Measurements from ENCODE around the gene KCNE4. TPM values are rescaled to one million over a fixed set of nuclear protein-coding genes. Genes with fewer than 3 reads are reported as not detected.

Gene KCNE4
- total and polyA plus RNA-seq, 9 of the 15 experiments (the other 6 are each of a cell fraction or from before 2014, with no cell fraction given), result not detected

- H3K27me3 ChIP-seq (ENCODE audit: control insufficient read depth in 2 of 2, insufficient read depth in 2 of 2, low read length in 2 of 2), result no peaks in the 10 kb centered on the region
- H3K27ac ChIP-seq (ENCODE audit: extremely low read depth, low read depth, low read length), result no peak overlapping the region
- H4K20me1 ChIP-seq (replicated peaks; ENCODE audit: control insufficient read depth, insufficient read depth, low read length), result no peaks in the 10 kb centered on the region
- DNase-seq (ENCODE audit: extremely low read depth in 1 of 4, low spot score in 3 of 4) (no peak), ATAC-seq (no peak), FAIRE-seq (no peak)
- no peaks in the 10 kb centered on the region; the same call in 1 of the 2 replicates for H3K9me3 ChIP-seq (replicated peaks; ENCODE audit: control insufficient read depth, insufficient read depth, low read depth, low read length)
- in situ Hi-C loops (cut with MboI), result no loop called here
- H3K36me3 ChIP-seq (ENCODE audit: control insufficient read depth, insufficient read depth, low read length), result no peaks in the 10 kb centered on the region
- ChIA-PET CTCF (ENCODE audit: low intra/inter-chr PET ratio) (no interaction called here), POLR2A (interaction anchor here (0.5 to 0.7 kb wide), 2 partner anchors 18 to 218 kb away, joined by 3 read pairs; no protein-coding TSS in a partner anchor)
- H3K9me1 ChIP-seq (ENCODE audit: control insufficient read depth, insufficient read depth, low read length), result no peaks in the 10 kb centered on the region
- intact Hi-C loops (cut with micrococcal nuclease), result no loop called here
- H3K4me3 ChIP-seq, result no peak overlapping the region
- no peaks in the 10 kb centered on the region for H3K79me2 ChIP-seq (ENCODE audit: control insufficient read depth, insufficient read depth, low read length)
- no peaks in the 10 kb centered on the region; a peak in 2 of 5 replicates for H3K4me1 ChIP-seq (replicated peaks in 1 of 2; ENCODE audit: control insufficient read depth in 2 of 2, insufficient read depth in 2 of 2, low read length in 2 of 2)
- H2AFZ ChIP-seq (ENCODE audit: low read depth, low read length), result no peak overlapping the region
- BruUV-seq (replicated peaks), result no TSS peak
- H3K4me2 ChIP-seq (ENCODE audit: insufficient read depth, low read length), result no peak overlapping the region
- H3K9ac ChIP-seq (ENCODE audit: insufficient read depth in 1 of 2, low read depth in 2 of 2, low read length in 2 of 2), result no peak overlapping the region
- 6% methylated on average over 2 of the region's 2 CpGs for WGBS (ENCODE audit: insufficient coverage, low coverage, missing lambda C conversion rate)
- TF ChIP-seq ATF1 (CRISPR knock-in tag; IDR thresholded peaks at IDR 0.05), result no peak
- TF ChIP-seq ATF1 (tag; IDR thresholded peaks at IDR 0.05), result no peak
- no peak for TF ChIP-seq VEZF1 (CRISPR knock-in tag; IDR thresholded peaks at IDR 0.05)
- no peak for TF ChIP-seq ZNF197 (CRISPR knock-in tag; IDR thresholded peaks at IDR 0.05; ENCODE audit: low read depth)
- TF ChIP-seq SNAPC5 (CRISPR knock-in tag; IDR thresholded peaks at IDR 0.05), result no peak
- no peak for TF ChIP-seq ZNF398 (CRISPR knock-in tag; IDR thresholded peaks at IDR 0.05)
- TF ChIP-seq ZBTB8A (IDR thresholded peaks at IDR 0.05; ENCODE audit: partially characterized antibody), result no peak
- TF ChIP-seq E2F3 (CRISPR knock-in tag; IDR thresholded peaks at IDR 0.05), result no peak
- TF ChIP-seq RFX5 (IDR thresholded peaks at IDR 0.05; ENCODE audit: low read depth, low read length), result no peak
- no peak for TF ChIP-seq ZNF79 (CRISPR knock-in tag; IDR thresholded peaks at IDR 0.05; ENCODE audit: low read depth)
- TF ChIP-seq STAT6 (CRISPR knock-in tag; IDR thresholded peaks at IDR 0.05), result no peak
- no peak for TF ChIP-seq ZMIZ1 (IDR thresholded peaks at IDR 0.05; ENCODE audit: low read depth in 2 of 2, low read length in 2 of 2)
- TF ChIP-seq MAFK (IDR thresholded peaks at IDR 0.05; ENCODE audit: low read length), result no peak
- no peak for TF ChIP-seq PCBP1 (IDR thresholded peaks at IDR 0.05; ENCODE audit: low read depth, low read length, poor library complexity, severe bottlenecking)
Observed at GRCh38 chr2:223068071-223068470, 16.1 kb downstream of the KCNE4 start.
